WI38 (cell line): Measurements from ENCODE around the gene GCHFR.

Source experiments
- H3K4me3 ChIP-seq: 2 replicates; pipeline ENCODE4 v1.5.1; 2011; ENCODE audit warnings: low read depth, mild to moderate bottlenecking, control low read depth, low read length
- CTCF ChIP-seq: IDR thresholded peaks from 2 replicates; pipeline ENCODE4 v1.5.1; 2012; ENCODE audit warnings: low read depth, mild to moderate bottlenecking, control low read depth, low read length

Gene GCHFR

GRCh38 chr15:40782609-40783227 lies 18.9 kb downstream of the GCHFR start:
- TF ChIP-seq CTCF, result no peak
- H3K4me3 ChIP-seq, result no peak overlapping the region

- H3K4me3 ChIP-seq, result no peak overlapping the region
- no peak for TF ChIP-seq CTCF
Observed at GRCh38 chr15:40785164-40785563, 21.3 kb downstream of the GCHFR start.

- H3K4me3 ChIP-seq, result no peak overlapping the region
- no peak for TF ChIP-seq CTCF
Observed at GRCh38 chr15:40785814-40786213, 21.9 kb downstream of the GCHFR start.

GRCh38 chr15:40787344-40787841 lies 23.5 kb downstream of the GCHFR start:
- TF ChIP-seq CTCF, result no peak
- no peak overlapping the region for H3K4me3 ChIP-seq

- no peak for TF ChIP-seq CTCF
- no peak overlapping the region for H3K4me3 ChIP-seq
Observed at GRCh38 chr15:40787991-40788390, 24.1 kb downstream of the GCHFR start.

- no peak overlapping the region for H3K4me3 ChIP-seq
- TF ChIP-seq CTCF, result no peak
Observed at GRCh38 chr15:40789119-40789518, 25.3 kb downstream of the GCHFR start.

- H3K4me3 ChIP-seq, result no peak overlapping the region
- TF ChIP-seq CTCF, result no peak
Observed at GRCh38 chr15:40789999-40790398, 26.1 kb downstream of the GCHFR start.
